Activated CD4-positive, alpha-beta T cell treated with anti-CD3 and anti-CD28 coated beads, Interleukin-2, amount 50 U/mL, for 24 hours (primary cell): Measurements from ENCODE around the gene HIVEP2.

ENCODE experiments used
- DNase-seq, 2 donors: peaks; one replicate each; pipeline ENCODE4 v3.0.0-alpha.2; 2020; ENCODE audit warnings: low read depth in 1 of 2, low spot score in 1 of 2

HIVEP2 gene

GRCh38 chr6:142750998-142751397, 194.0 kb downstream of the HIVEP2 start:
- DNase-seq: no peak

GRCh38 chr6:142749556-142749955, 195.4 kb downstream of the HIVEP2 start:
- DNase-seq: no peak

- no peak for DNase-seq
These were observed 198.5 kb downstream of the HIVEP2 start for GRCh38 chr6:142746524-142746923.

GRCh38 chr6:142744836-142745235, 200.1 kb downstream of the HIVEP2 start:
- no peak for DNase-seq

GRCh38 chr6:142740449-142740848, 204.5 kb downstream of the HIVEP2 start:
- no peak for DNase-seq

- no peak for DNase-seq
These were observed 206.2 kb downstream of the HIVEP2 start for GRCh38 chr6:142738731-142739130.

GRCh38 chr6:142738035-142738396, 207.0 kb downstream of the HIVEP2 start:
- no peak for DNase-seq

- DNase-seq: no peak
These were observed 207.5 kb downstream of the HIVEP2 start for GRCh38 chr6:142737368-142738034.

- DNase-seq: no peak
These were observed 209.8 kb downstream of the HIVEP2 start for GRCh38 chr6:142735204-142735603.

GRCh38 chr6:142732790-142733189, 212.2 kb downstream of the HIVEP2 start:
- DNase-seq: no peak

- no peak for DNase-seq
These were observed 213.4 kb downstream of the HIVEP2 start for GRCh38 chr6:142731611-142732010.

- no peak for DNase-seq
These were observed 215.4 kb downstream of the HIVEP2 start for GRCh38 chr6:142729618-142730017.

- DNase-seq: no peak
These were observed 216.0 kb downstream of the HIVEP2 start for GRCh38 chr6:142728910-142729481.

- no peak for DNase-seq
These were observed 216.6 kb downstream of the HIVEP2 start for GRCh38 chr6:142728364-142728763.

- DNase-seq: no peak
These were observed 218.4 kb downstream of the HIVEP2 start for GRCh38 chr6:142726616-142727015.

GRCh38 chr6:142725024-142725770, 219.8 kb downstream of the HIVEP2 start:
- DNase-seq: no peak

- no peak for DNase-seq
These were observed 222.1 kb downstream of the HIVEP2 start for GRCh38 chr6:142722841-142723240.

GRCh38 chr6:142722012-142722411, 223.0 kb downstream of the HIVEP2 start:
- no peak for DNase-seq

- no peak for DNase-seq
These were observed 223.6 kb downstream of the HIVEP2 start for GRCh38 chr6:142721215-142721920.

- DNase-seq: no peak
These were observed 226.2 kb downstream of the HIVEP2 start for GRCh38 chr6:142718667-142719191.

GRCh38 chr6:142716097-142716496, 228.9 kb downstream of the HIVEP2 start:
- DNase-seq: no peak
